GM23338 (cell line): ENCODE measurements around the gene MARCHF5.

Experiments used
- CREB1 ChIP-seq: fragments of 250-450 bp; sonication (Bioruptor Pico); IDR thresholded peaks from 2 replicates; pipeline ENCODE4 v1.5.0; 2020; ENCODE audit warnings: low read depth, mild to moderate bottlenecking, moderate library complexity
- EZH2 ChIP-seq: fragments of 200-600 bp; sonication (generic); IDR thresholded peaks from one replicate; pipeline ENCODE4 v1.8.0; 2017; ENCODE audit warnings: antibody characterized with exemption, mild to moderate bottlenecking, low read depth; ENCODE audit not compliant: unreplicated experiment
- JUNB ChIP-seq: IDR thresholded peaks from one replicate; pipeline ENCODE4 v1.6.1; 2016; ENCODE audit warnings: antibody characterized with exemption; ENCODE audit not compliant: unreplicated experiment
- POLR2AphosphoS5 ChIP-seq: IDR thresholded peaks from 2 replicates; pipeline ENCODE4 v1.6.1; 2016; ENCODE audit warnings: antibody characterized with exemption, low read depth
- TF ChIP-seq, protein P1 (sequence below), 2 experiments: fragments of 200-600 bp in 1 of 2; sonication (generic) in 1 of 2; conservative IDR thresholded peaks; 2 replicates each; pipeline versions ENCODE4 v1.5.1 to v1.6.1; 2016 to 2017; ENCODE audit warnings: antibody characterized with exemption in 2 of 2, low read depth in 2 of 2, mild to moderate bottlenecking in 2 of 2, moderate library complexity in 1 of 2
- TF ChIP-seq, protein P2 (sequence below): IDR thresholded peaks from one replicate; pipeline ENCODE4 v1.6.1; 2018; ENCODE audit warnings: antibody characterized with exemption; ENCODE audit not compliant: unreplicated experiment

DNA sequence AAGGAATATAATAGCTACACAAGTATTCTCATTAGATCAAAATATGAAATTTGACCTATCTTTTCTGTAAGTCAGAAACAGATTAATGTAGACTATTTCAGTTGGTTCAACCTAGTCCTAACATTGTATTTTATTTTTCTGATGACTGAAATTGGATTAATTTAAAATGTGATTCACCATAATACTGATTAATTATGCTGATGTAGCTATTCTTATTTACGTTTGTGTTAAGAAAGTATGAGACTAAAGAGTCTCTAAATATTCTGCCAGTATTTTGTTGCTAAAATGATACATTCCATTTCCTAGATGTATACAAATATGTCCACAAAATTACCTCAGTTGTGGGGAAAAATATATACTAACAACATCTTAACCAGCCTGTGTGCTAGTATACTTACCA lies 18.3 kb downstream of the MARCHF5 start:
- TF ChIP-seq CREB1 = no peak
- no peak for TF ChIP-seq JUNB
- TF ChIP-seq, protein P1, sequence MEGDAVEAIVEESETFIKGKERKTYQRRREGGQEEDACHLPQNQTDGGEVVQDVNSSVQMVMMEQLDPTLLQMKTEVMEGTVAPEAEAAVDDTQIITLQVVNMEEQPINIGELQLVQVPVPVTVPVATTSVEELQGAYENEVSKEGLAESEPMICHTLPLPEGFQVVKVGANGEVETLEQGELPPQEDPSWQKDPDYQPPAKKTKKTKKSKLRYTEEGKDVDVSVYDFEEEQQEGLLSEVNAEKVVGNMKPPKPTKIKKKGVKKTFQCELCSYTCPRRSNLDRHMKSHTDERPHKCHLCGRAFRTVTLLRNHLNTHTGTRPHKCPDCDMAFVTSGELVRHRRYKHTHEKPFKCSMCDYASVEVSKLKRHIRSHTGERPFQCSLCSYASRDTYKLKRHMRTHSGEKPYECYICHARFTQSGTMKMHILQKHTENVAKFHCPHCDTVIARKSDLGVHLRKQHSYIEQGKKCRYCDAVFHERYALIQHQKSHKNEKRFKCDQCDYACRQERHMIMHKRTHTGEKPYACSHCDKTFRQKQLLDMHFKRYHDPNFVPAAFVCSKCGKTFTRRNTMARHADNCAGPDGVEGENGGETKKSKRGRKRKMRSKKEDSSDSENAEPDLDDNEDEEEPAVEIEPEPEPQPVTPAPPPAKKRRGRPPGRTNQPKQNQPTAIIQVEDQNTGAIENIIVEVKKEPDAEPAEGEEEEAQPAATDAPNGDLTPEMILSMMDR (conservative IDR thresholded peaks at IDR 0.05; ENCODE audit: low read depth in 2 of 2) = no peak
- TF ChIP-seq POLR2AphosphoS5 = no peak
- TF ChIP-seq, protein P2, sequence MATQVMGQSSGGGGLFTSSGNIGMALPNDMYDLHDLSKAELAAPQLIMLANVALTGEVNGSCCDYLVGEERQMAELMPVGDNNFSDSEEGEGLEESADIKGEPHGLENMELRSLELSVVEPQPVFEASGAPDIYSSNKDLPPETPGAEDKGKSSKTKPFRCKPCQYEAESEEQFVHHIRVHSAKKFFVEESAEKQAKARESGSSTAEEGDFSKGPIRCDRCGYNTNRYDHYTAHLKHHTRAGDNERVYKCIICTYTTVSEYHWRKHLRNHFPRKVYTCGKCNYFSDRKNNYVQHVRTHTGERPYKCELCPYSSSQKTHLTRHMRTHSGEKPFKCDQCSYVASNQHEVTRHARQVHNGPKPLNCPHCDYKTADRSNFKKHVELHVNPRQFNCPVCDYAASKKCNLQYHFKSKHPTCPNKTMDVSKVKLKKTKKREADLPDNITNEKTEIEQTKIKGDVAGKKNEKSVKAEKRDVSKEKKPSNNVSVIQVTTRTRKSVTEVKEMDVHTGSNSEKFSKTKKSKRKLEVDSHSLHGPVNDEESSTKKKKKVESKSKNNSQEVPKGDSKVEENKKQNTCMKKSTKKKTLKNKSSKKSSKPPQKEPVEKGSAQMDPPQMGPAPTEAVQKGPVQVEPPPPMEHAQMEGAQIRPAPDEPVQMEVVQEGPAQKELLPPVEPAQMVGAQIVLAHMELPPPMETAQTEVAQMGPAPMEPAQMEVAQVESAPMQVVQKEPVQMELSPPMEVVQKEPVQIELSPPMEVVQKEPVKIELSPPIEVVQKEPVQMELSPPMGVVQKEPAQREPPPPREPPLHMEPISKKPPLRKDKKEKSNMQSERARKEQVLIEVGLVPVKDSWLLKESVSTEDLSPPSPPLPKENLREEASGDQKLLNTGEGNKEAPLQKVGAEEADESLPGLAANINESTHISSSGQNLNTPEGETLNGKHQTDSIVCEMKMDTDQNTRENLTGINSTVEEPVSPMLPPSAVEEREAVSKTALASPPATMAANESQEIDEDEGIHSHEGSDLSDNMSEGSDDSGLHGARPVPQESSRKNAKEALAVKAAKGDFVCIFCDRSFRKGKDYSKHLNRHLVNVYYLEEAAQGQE = no peak
- no peak for TF ChIP-seq EZH2
